ENCODE measurements around the gene CNGB1.
A peak's percentile ranks its signal among the peaks of the same experiment; 100 is the strongest.
"Not testable (repeated sequence)": the region's sequence is repeated elsewhere in the genome, so short reads cannot be mapped to it uniquely, and the experiment has no call there.

Gene CNGB1

DNA sequence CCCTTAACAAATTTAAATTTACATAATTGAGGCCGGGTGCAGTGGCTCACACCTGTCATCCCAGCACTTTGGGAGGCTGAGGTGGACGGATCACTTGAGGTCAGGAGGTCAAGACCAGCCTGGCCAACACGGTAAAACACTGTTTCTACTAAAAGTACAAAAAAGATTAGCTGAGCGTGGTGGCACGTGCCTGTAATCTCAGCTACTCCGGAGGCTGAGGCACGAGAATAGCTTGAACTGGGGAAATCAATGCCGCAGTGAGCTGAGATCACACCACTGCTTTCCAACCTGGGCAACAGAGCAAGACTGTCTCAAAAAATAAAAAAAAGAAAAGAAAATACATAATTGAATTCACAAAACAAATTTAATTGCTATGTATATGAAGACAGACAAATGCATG is 112.3 kb downstream of the CNGB1 start:
- no peak for DNase-seq (ENCODE audit: low spot score)

DNA sequence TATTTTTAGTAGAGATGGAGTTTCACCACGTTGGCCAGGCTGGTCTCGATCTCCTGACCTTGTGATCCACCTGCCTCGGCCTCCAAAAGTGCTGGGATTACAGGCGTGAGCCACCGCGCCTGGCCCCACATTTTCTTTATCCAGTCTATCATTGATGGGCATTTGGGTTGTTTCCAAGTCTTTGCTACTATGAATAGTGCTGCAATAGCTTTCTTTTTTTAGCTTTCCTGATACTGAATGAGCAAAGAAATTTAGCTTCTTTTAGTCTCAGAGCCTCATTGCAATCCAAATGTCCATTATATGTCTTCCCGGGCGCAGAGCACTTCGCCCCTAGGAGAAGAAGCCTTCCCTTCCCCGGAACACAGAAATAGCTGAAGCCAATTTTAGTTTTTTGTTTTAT is 112.9 kb downstream of the CNGB1 start:
- DNase-seq (ENCODE audit: low spot score) = not testable (repeated sequence)

DNA sequence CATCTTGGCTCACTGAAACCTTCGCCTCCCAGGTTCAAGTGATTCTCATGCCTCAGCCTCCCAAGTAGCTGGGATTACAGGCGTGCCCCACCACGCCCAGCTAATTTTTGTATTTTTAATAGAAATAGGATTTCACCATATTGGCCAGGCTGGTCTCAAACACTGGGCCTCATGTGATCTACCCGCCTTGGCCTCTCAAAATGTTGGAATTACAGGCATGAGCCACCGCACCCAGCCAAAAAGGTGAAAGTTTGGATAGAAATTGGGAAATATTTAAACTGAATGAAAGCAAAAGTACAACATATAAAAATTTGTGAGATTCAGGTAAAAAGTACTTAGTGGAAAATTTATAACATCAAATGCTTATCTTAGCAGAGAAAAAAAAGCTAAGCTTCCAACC is 115.7 kb downstream of the CNGB1 start:
- DNase-seq (ENCODE audit: low spot score) = no peak

DNA sequence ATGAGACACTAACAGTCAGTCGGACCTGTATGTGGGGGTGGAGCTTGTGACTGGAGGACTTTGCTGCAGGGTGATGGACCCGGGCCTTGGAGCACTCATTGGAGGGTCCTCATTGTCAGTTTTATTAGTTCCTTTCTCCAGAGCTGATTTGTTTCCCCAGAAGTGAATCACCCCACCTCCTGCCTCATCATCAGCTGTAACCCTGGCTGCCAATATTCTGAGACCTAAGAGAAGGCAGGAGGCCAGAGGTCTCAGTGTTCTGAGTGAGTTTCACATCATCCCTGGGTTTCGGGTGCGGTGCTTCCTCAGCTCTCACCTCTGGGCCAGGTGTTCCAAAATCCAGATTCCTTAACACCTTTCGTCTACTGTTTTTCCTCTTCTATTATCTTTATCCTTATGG is 118.7 kb downstream of the CNGB1 start:
- DNase-seq (ENCODE audit: low spot score) = no peak

DNA sequence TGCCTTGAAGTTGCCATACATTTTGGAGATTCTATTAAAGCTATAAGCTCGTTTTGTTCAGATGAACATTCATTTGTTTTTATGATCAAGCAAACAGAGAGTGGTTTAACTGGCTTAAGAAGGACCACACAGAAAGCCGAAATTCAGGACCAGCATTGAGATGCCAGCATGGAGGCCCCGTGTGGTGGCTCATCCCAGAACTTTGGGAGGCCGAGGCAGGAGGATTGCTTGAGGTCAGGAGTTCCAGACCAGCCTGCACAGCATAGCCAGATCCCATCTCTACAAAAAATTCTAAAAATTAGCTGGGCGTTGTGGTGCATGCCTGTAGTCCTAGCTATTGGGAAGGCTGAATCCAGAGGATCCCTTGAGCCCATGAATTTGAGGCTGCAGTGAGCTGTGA is 122.7 kb downstream of the CNGB1 start:
- no peak for DNase-seq (ENCODE audit: low spot score)

DNA sequence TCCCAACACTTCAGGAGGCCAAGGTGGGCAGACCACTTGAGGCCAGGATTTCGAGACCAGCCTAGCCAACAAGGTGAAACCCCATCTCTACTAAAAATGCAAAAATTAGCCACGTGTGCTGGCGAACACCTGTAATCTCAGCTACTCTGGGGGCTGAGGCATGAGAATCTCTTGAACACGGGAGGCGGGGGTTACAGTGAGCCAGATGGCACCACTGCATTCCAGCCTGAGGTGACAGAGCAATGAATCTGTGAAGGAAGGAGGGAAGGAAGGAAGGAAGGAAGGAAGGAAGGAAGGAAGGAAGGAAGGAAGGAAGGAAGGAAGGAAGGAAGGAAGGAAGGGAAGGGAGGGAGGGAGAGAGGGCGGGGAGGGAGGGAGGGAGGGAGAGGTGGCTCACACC is 124.0 kb downstream of the CNGB1 start:
- not testable (repeated sequence) for DNase-seq (ENCODE audit: low spot score)

DNA sequence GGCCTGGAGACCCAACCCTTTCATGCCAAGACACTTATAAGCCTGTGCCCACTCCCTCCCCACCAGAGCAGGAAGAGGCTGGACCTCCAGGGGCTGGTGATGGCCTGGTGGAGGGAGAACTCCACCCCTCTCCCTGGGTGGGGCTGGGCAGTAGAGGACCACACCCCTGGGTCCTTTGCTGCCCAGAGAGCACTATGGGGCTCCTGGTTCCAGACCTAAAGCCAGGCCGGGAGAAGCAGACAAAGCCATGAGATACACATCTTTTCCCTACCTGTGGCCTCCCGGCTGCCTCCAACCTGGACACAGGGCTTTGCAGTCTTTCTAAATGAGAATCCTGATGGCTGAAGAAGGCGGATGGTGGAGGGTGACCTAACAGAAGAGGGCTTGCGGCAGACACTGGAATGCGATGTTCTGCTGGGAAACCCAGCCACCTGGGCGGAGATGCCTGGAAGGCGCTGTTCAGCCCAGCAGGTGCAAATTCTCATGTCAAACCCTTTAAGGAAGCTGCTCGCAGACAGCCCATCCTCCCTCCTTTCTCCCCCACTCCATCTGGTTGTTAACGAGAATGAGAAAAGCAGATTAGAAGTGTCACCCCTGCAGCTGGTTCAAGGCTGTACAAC is 124.7 kb downstream of the CNGB1 start:
- peak; percentile 70 for DNase-seq (ENCODE audit: low spot score)

DNA sequence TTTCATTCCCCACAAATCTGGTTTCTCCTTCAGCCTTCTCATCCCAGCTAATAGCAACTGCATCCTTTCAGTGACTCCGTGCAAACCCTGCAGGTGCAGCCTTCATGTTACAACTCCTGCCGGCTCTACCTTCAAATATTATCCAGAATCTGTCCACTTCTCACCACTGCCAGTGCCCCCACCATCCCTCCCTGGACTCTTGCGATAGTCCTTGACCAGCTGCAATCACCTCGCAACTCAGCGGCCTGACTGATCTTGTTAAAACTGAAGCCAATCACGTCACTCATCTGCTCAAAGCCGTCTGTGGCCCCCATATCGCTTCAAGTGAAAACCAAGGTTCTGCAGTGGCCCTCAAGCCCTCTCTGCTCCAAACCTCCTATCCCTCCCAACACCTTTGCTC is 125.8 kb downstream of the CNGB1 start:
- no peak for DNase-seq (ENCODE audit: low spot score)

DNA sequence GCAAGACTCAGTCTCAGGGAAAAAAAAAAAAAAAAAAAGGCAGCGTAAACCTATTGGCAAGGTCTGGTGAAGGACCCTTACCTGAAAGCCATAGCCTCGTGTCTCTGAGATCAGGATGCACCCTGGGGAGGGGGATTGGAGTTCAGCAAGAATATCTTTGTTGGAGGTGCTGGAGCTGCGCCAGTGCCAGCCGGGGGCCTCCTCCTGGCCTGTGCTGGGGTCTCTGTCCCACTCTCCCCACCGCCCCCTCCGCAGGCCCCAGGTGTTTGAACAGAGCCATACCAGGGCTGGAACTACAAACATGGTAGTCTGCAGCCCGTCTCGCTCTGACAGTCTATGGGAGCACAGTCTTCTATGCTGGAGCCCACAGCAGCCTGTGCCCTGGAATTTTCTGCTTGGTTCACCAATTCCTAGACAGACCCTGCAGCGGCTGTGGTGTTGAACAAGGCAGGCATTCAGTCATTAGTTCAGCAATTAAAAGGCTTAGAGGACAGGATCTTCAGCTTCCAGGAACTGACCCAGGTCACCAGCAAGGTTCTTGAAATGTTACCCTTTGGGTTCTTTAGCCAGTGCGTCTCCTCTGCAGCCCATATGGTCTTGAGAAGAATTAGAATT is 126.4 kb downstream of the CNGB1 start:
- no peak for DNase-seq (ENCODE audit: low spot score)

DNA sequence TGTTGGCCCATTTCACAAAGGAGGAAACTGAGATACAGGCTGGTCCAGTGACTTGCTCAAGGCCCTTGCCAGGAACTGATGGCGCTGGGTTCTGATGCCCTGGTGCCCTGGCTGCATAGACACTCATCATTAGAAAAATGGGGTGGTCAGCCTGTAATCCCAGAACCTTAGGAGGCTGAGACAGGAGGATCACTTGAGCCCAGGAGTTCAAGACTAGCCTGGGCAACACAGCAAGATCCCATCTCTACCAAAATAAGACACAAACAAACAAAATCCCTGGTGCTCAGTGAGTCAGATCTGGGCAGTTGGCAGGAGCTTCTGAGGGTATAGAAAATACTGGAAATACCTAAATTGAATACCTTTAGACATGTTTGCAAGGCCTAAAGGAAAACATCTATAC is 127.5 kb downstream of the CNGB1 start:
- no peak for DNase-seq (ENCODE audit: low spot score)

DNA sequence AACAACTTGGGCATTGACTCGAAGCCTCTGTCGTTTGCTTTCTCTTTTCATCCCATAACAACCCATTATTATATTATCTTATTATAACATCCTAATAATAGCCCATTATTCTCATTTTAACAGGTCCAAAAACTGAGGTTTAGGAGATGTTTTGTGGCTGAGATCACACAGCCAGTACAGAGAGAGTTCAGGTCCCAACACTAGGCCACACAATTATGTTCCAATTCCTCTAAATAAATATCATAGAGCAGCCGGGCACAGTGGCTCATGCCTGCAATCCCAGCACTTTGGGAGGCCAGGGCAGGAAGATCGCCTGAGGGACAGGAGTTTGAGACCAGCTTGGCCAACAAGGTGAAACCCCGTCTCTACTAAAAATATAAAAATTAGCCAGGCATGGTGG is 128.3 kb downstream of the CNGB1 start:
- DNase-seq (ENCODE audit: low spot score) = no peak

DNA sequence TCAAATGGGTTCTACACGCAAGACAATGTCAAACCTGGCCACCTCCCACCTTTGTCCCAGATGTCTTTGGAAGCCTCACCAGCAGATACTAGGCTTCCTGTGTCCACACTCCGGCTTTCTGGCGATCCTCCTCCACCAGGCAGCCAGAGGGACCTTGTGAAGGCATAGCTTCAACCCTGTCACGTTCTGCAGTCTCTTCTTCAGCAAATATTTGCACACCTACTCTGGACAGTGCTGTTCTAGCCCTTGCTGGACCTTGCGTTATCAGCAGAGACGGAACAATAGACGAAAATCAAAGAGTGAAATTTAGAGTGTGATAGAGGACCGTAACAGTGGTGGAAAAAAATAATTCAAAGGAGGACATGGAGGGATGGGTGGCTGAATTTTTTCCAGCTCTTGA is 130.1 kb downstream of the CNGB1 start:
- DNase-seq (ENCODE audit: low spot score) = no peak

DNA sequence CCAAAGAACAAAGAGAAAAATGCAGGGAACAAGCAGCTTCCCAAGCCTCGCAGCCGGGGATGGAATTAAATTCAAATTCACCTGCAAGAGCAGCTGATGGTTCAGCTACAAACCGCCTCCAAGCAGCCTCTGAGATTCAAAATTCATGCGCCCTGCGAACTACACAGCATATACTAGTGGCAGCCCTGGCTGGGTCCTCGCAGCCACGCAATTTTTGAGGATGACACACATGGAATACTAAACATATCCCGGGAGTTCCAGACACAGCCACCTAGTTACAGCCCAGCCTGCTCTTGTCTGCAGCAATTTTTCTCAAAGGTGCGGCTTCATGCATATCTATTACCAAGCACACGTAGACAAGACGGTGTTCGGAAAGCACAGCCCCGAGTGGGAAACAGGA is 132.8 kb downstream of the CNGB1 start:
- DNase-seq (ENCODE audit: low spot score) = no peak

DNA sequence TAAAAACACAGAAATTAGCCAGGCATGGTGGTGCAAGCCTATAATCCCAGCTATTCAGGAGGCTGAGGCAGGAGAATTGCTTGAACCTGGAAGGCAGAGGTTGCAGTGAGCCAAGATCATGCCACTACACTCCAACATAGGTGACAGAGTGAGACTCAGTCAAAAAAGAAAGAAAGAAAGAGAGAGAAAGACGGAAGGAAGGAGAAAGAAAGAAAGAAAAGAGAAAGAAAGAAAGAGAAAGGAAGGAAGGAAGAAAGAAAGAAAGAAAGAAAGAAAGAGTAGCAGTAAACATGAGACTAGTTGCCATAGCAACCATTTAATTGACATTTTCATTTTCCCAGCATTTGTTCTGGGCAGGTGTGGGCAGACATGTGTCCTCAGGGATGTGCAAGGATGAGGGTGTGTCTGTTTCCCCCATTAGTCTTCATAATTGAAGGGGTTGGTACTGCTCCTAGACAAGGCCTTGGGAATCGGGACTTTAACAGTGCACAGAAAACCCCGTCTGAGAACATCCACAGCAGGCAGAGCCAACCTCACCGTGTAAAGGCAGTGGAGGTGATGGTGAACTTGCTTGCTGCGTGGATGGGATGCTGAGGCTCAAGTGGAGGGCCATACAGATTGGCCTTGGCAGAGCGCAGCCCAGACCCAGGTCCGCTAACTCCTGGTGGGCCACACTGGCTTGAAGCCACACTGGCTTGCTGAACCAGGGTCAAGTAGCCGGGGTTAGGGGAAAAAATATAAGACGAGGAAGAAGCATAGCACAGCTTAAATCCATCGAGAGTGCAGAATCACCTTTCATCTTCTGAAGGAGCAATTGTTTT is 133.4 kb downstream of the CNGB1 start:
- DNase-seq (ENCODE audit: low spot score) = no peak

DNA sequence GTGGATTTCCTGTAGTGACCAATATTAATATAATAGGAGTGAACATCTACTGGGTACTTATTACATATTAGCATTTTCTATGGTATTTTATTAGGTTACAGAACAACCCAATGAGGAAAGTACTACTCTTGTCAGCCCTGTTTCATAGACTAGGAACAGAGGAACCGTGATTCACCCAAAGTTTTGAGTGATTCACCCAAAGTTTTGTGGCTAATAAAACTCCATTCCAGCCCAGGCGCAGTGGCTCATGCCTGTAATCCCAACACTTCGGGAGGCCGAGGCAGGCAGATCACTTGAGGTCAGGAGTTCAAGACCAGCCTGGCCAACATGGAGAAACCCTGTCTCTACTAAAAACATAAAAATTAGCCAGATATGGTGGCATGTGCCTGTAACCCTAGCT is 135.5 kb downstream of the CNGB1 start:
- not testable (repeated sequence) for DNase-seq (ENCODE audit: low spot score)

DNA sequence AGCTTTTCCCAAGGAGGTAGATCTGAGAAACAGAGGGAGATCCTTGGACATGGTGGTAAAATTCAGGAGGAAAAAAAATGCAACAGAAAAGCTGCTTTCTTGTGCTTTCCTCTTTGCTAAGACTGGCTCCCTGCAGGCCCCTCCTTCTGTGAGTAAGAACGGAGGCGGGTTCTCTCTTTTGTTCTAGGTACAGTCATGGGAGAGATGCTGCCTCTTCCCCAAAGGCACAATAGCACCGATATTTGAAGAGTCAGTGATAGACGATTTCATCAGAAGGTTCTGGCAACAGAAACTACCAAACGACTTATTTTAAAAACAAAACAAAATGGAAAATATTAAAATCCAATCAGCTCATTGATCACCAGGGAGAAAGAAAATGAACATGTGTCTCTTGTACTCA is 136.0 kb downstream of the CNGB1 start:
- DNase-seq (ENCODE audit: low spot score) = no peak
